ENCODE results near the gene TCEAL8.

DNA sequence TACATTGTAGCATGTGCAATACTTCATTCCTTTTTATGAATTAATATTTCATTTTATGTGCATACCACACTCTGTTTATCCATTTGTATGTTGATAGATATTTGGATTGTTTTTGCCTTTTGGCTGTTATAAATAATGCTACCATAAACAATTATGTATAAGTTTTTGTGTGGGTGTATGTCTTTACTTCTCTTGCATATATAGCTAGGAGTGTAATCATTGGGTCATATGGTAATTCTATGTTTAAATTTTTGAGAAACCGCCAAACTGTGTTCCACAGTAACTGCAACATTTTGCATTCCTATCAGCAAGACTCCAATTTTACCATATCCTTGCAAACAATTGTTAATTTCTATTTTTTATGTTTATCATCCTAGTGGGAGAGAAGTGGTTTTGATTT lies 24.7 kb upstream of the TCEAL8 start:
- TF ChIP-seq POLR2AphosphoS5 (IDR thresholded peaks at IDR 0.05; ENCODE audit: low read depth, low read length) (no peak), EZH2 (IDR thresholded peaks at IDR 0.05; ENCODE audit: low read depth, low read length, severe bottlenecking) (no peak), YY1 (IDR thresholded peaks at IDR 0.05; ENCODE audit: low read depth, low read length) (no peak)

Data from H1 (cell line).